Ecto neural progenitor cell (in vitro differentiated cells): ENCODE data around the gene CTSO.
"Not testable (repeated sequence)": the region's sequence is repeated elsewhere in the genome, so short reads cannot be mapped to it uniquely, and the experiment has no call there.

Source experiments
- DNase-seq: peaks from one replicate; pipeline ENCODE4 v3.0.0-alpha.2; 2018; ENCODE audit warnings: low spot score

CTSO gene

GRCh38 chr4:155954939-155955338, 1.3 kb upstream of the CTSO start:
- DNase-seq: no peak

GRCh38 chr4:155954118-155954685, 536 bp upstream of the CTSO start:
- no peak for DNase-seq

- DNase-seq: no peak
Observed at GRCh38 chr4:155952501-155952901, 1.2 kb downstream of the CTSO start.

GRCh38 chr4:155950461-155950860, 3.2 kb downstream of the CTSO start:
- no peak for DNase-seq

- DNase-seq: no peak
Observed at GRCh38 chr4:155948541-155948940, 5.1 kb downstream of the CTSO start.

GRCh38 chr4:155946486-155946885, 7.2 kb downstream of the CTSO start:
- DNase-seq: no peak

GRCh38 chr4:155944516-155944915, 9.2 kb downstream of the CTSO start:
- no peak for DNase-seq

GRCh38 chr4:155943605-155944291, 9.9 kb downstream of the CTSO start:
- no peak for DNase-seq

- DNase-seq: no peak
Observed at GRCh38 chr4:155941820-155942219, 11.8 kb downstream of the CTSO start.

GRCh38 chr4:155941085-155941790, 12.4 kb downstream of the CTSO start:
- DNase-seq: no peak

GRCh38 chr4:155935389-155935986, 18.2 kb downstream of the CTSO start:
- no peak for DNase-seq

GRCh38 chr4:155934634-155935033, 19.0 kb downstream of the CTSO start:
- DNase-seq: not testable (repeated sequence)

- no peak for DNase-seq
Observed at GRCh38 chr4:155931634-155932033, 22.0 kb downstream of the CTSO start.

GRCh38 chr4:155930330-155930729, 23.3 kb downstream of the CTSO start:
- DNase-seq: no peak

GRCh38 chr4:155929833-155930232, 23.8 kb downstream of the CTSO start:
- no peak for DNase-seq

- no peak for DNase-seq
Observed at GRCh38 chr4:155924637-155925036, 29.0 kb downstream of the CTSO start.

- no peak for DNase-seq
Observed at GRCh38 chr4:155921597-155921996, 32.1 kb downstream of the CTSO start.

- DNase-seq: no peak
Observed at GRCh38 chr4:155914782-155915181, 38.9 kb downstream of the CTSO start.

- DNase-seq: no peak
Observed at GRCh38 chr4:155911905-155912304, 41.8 kb downstream of the CTSO start.

GRCh38 chr4:155909615-155910226, 43.9 kb downstream of the CTSO start:
- no peak for DNase-seq

- no peak for DNase-seq
Observed at GRCh38 chr4:155908187-155909139, 45.2 kb downstream of the CTSO start.
